Measurements from ENCODE around the gene GAL3ST2.
"Not testable (repeated sequence)": the region's sequence is repeated elsewhere in the genome, so short reads cannot be mapped to it uniquely, and the experiment has no call there.

The GAL3ST2 gene

DNA sequence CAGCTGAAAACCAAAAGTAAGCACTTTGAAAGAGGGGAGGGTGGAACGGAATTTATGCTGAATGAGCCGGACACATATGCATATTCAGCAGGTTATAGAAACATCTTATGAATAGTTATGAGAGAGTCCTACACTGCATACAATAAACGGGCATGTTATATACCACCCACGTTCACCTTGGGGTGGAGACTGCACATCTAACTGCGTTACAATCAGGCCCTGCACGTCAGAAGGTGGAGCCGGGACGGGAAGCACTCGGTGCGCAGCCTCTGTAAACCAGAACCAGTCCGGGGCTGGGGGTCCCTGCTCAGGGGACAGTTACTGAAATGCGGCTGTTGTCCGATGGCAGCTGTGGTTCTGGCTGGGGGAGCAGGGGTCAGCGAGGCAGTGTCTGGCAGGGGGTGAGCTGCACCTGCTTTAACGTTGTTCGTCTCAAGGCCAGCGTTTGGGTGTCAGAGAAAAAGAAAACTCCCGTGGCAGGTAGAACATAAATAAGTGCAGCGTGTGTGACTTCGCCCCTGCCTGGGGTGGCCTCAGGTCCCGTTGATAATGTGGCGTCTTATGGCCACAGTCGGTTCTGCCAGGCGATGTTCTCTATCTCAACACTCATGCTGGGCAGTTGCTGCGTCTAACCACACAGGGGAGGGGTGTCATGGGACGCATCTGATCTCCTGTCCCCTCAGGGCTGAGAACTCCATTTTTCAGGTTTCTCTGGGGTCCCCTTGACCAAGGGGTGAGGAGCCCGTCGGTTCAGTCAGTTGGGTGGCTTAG, 57.3 kb downstream of the GAL3ST2 start:
- not testable (repeated sequence) for ATAC-seq

DNA sequence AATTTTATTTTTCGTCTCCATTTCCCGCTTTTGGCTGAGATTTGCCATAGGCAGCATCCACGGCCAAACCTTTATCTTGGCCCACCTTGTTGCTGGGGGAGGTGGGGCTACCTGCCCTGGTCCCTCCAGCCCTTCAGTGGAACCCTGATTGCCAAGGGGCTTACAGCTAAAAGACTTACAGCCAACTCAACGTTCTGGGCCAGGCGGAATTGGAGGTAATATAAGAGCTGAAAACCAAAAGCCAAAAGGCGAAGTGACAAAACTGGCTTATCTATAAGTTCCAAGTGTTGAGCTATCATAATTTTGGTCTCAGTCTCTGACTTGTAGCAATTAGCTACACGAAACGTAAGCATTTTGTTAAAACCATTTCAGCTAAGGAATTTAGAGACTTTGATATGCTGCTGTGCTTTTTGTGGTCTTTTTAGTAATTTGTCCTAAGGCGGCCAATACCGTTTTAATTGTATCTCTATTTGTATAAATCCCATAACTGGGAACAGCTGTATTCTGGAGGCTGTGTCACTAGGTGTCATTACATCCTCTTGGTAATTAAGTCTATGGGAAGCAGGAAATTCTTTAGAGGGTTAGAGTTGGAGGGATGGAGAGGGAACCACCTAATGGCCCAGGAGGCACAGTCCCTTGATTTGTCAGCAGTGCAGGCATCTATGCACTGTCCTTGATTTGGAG, 58.0 kb downstream of the GAL3ST2 start:
- no peak for TF ChIP-seq GLIS3 (CRISPR knock-in tag; IDR thresholded peaks at IDR 0.05)
- TF ChIP-seq ZC3H10 (CRISPR knock-in tag; IDR thresholded peaks at IDR 0.05) = no peak
- no peak for TF ChIP-seq BACH2 (CRISPR knock-in tag; IDR thresholded peaks at IDR 0.05; ENCODE audit: borderline replicate concordance)
- TF ChIP-seq TCF4 (CRISPR knock-in tag; IDR thresholded peaks at IDR 0.05; ENCODE audit: borderline replicate concordance) = no peak
- TF ChIP-seq, protein P1, sequence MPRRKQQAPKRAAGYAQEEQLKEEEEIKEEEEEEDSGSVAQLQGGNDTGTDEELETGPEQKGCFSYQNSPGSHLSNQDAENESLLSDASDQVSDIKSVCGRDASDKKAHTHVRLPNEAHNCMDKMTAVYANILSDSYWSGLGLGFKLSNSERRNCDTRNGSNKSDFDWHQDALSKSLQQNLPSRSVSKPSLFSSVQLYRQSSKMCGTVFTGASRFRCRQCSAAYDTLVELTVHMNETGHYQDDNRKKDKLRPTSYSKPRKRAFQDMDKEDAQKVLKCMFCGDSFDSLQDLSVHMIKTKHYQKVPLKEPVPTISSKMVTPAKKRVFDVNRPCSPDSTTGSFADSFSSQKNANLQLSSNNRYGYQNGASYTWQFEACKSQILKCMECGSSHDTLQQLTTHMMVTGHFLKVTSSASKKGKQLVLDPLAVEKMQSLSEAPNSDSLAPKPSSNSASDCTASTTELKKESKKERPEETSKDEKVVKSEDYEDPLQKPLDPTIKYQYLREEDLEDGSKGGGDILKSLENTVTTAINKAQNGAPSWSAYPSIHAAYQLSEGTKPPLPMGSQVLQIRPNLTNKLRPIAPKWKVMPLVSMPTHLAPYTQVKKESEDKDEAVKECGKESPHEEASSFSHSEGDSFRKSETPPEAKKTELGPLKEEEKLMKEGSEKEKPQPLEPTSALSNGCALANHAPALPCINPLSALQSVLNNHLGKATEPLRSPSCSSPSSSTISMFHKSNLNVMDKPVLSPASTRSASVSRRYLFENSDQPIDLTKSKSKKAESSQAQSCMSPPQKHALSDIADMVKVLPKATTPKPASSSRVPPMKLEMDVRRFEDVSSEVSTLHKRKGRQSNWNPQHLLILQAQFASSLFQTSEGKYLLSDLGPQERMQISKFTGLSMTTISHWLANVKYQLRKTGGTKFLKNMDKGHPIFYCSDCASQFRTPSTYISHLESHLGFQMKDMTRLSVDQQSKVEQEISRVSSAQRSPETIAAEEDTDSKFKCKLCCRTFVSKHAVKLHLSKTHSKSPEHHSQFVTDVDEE (CRISPR knock-in tag; IDR thresholded peaks at IDR 0.05) = no peak
- TF ChIP-seq, protein P2, sequence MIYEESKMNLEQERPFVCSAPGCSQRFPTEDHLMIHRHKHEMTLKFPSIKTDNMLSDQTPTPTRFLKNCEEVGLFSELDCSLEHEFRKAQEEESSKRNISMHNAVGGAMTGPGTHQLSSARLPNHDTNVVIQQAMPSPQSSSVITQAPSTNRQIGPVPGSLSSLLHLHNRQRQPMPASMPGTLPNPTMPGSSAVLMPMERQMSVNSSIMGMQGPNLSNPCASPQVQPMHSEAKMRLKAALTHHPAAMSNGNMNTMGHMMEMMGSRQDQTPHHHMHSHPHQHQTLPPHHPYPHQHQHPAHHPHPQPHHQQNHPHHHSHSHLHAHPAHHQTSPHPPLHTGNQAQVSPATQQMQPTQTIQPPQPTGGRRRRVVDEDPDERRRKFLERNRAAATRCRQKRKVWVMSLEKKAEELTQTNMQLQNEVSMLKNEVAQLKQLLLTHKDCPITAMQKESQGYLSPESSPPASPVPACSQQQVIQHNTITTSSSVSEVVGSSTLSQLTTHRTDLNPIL (CRISPR knock-in tag; IDR thresholded peaks at IDR 0.05; ENCODE audit: low read depth) = no peak
- no peak for TF ChIP-seq ZNF565 (CRISPR knock-in tag; conservative IDR thresholded peaks at IDR 0.05; ENCODE audit: low read depth)
- no peak for TF ChIP-seq RARB (CRISPR knock-in tag; IDR thresholded peaks at IDR 0.05)
- no peak for TF ChIP-seq ZFP30 (CRISPR knock-in tag; IDR thresholded peaks at IDR 0.05)
- no peak for TF ChIP-seq ESRRG (CRISPR knock-in tag; IDR thresholded peaks at IDR 0.05)
- TF ChIP-seq, protein P3, sequence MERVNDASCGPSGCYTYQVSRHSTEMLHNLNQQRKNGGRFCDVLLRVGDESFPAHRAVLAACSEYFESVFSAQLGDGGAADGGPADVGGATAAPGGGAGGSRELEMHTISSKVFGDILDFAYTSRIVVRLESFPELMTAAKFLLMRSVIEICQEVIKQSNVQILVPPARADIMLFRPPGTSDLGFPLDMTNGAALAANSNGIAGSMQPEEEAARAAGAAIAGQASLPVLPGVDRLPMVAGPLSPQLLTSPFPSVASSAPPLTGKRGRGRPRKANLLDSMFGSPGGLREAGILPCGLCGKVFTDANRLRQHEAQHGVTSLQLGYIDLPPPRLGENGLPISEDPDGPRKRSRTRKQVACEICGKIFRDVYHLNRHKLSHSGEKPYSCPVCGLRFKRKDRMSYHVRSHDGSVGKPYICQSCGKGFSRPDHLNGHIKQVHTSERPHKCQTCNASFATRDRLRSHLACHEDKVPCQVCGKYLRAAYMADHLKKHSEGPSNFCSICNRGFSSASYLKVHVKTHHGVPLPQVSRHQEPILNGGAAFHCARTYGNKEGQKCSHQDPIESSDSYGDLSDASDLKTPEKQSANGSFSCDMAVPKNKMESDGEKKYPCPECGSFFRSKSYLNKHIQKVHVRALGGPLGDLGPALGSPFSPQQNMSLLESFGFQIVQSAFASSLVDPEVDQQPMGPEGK (CRISPR knock-in tag; IDR thresholded peaks at IDR 0.05; ENCODE audit: borderline replicate concordance) = no peak
- TF ChIP-seq ZNF70 (CRISPR knock-in tag; IDR thresholded peaks at IDR 0.05) = no peak
- ATAC-seq = no peak

DNA sequence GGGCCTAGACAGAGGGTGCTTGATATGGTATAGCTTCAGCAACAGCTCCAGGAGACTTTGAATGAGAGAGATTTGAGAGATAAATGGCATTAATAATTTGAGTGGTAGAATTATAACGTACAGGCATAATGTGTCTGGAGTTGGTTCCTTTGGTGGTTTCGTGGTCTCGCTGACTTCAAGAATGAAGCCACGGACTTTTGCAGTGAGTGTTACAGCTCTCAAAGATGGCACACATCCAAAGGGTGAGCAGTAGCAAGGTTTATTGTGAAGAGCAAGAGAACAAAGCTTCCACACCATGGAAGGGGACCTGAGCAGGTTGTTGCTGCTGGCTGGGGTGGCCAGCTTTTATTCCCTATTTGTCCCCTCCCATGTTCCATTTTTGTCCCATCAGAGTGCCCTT, 59.0 kb downstream of the GAL3ST2 start:
- no peak for ATAC-seq
- TF ChIP-seq, protein P3 (CRISPR knock-in tag; IDR thresholded peaks at IDR 0.05; ENCODE audit: borderline replicate concordance) = no peak
- TF ChIP-seq ZNF70 (CRISPR knock-in tag; IDR thresholded peaks at IDR 0.05) = no peak
- TF ChIP-seq ESRRG (CRISPR knock-in tag; IDR thresholded peaks at IDR 0.05) = no peak
- TF ChIP-seq SNAI2 (CRISPR knock-in tag; IDR thresholded peaks at IDR 0.05) = no peak

DNA sequence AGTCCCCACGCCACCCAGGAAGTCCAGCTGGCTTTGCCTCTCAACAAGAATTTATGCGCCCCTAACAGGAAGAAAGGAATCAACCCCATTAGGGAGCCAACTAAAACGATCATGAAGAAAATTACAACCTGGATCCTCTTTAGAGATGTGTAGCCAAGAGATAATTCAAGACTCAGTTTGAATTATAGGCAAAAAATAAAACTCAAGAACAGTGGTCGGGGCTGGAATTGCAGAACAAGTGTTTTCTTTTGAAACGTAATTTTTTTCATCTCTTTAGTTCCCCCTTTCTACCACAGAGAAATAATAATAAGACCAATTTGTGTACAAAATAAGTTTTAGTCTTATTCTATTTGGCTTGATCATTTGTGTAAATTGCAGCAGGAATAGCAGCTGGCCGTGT, 59.7 kb downstream of the GAL3ST2 start:
- ATAC-seq = no peak
- TF ChIP-seq, protein P2 (CRISPR knock-in tag; IDR thresholded peaks at IDR 0.05; ENCODE audit: low read depth) = no peak
- TF ChIP-seq BACH2 (CRISPR knock-in tag; IDR thresholded peaks at IDR 0.05; ENCODE audit: borderline replicate concordance) (no peak), ESRRG (CRISPR knock-in tag; IDR thresholded peaks at IDR 0.05) (no peak), PPARA (CRISPR knock-in tag; IDR thresholded peaks at IDR 0.05; ENCODE audit: borderline replicate concordance) (no peak), ZNF565 (CRISPR knock-in tag; conservative IDR thresholded peaks at IDR 0.05; ENCODE audit: low read depth) (no peak), ZNF8 (CRISPR knock-in tag; IDR thresholded peaks at IDR 0.05) (no peak), ZNF70 (CRISPR knock-in tag; IDR thresholded peaks at IDR 0.05) (no peak), ZFP3 (CRISPR knock-in tag; IDR thresholded peaks at IDR 0.05) (no peak), GLIS3 (CRISPR knock-in tag; IDR thresholded peaks at IDR 0.05) (no peak), ARNTL (CRISPR knock-in tag; IDR thresholded peaks at IDR 0.05; ENCODE audit: borderline replicate concordance, low read depth) (no peak), RARB (CRISPR knock-in tag; IDR thresholded peaks at IDR 0.05) (no peak)
- TF ChIP-seq, protein P4, sequence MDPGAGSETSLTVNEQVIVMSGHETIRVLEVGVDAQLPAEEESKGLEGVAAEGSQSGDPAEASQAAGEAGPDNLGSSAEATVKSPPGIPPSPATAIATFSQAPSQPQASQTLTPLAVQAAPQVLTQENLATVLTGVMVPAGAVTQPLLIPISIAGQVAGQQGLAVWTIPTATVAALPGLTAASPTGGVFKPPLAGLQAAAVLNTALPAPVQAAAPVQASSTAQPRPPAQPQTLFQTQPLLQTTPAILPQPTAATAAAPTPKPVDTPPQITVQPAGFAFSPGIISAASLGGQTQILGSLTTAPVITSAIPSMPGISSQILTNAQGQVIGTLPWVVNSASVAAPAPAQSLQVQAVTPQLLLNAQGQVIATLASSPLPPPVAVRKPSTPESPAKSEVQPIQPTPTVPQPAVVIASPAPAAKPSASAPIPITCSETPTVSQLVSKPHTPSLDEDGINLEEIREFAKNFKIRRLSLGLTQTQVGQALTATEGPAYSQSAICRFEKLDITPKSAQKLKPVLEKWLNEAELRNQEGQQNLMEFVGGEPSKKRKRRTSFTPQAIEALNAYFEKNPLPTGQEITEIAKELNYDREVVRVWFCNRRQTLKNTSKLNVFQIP (CRISPR knock-in tag; IDR thresholded peaks at IDR 0.05; ENCODE audit: borderline replicate concordance, low read depth) = no peak
- TF ChIP-seq, protein P5, sequence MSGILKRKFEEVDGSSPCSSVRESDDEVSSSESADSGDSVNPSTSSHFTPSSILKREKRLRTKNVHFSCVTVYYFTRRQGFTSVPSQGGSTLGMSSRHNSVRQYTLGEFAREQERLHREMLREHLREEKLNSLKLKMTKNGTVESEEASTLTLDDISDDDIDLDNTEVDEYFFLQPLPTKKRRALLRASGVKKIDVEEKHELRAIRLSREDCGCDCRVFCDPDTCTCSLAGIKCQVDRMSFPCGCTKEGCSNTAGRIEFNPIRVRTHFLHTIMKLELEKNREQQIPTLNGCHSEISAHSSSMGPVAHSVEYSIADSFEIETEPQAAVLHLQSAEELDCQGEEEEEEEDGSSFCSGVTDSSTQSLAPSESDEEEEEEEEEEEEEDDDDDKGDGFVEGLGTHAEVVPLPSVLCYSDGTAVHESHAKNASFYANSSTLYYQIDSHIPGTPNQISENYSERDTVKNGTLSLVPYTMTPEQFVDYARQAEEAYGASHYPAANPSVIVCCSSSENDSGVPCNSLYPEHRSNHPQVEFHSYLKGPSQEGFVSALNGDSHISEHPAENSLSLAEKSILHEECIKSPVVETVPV (CRISPR knock-in tag; IDR thresholded peaks at IDR 0.05) = no peak

Data from SK-N-SH treated with all-trans-retinoic acid at 6 μM for 48 hours (cell line).